ENCODE results near the gene PDCD10.

DNA sequence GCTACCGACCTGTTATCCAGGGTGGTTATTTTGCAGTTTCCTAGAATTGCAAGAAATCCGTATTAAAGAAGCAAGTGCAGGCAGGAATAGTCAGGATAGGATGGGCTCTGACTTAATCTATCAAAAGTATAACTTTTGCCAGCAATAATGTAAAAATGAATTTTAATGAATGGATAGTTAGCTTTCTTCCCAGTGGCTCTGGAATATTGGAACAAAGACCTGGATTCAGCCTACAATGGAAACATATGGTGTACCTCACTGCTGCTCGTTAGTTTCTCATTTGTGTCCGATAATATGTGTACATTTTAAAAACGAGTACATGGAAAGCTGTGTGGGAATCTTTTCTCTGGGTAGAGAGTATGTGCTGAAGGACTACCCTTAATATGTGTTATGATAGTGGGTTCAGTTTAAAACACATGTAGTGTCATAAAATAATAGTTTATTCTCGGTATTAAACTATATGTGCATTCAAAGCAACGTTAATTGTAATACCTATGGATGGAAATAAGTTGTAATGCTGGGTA, 1.6 kb upstream of the PDCD10 start:
- TF ChIP-seq, protein P1, sequence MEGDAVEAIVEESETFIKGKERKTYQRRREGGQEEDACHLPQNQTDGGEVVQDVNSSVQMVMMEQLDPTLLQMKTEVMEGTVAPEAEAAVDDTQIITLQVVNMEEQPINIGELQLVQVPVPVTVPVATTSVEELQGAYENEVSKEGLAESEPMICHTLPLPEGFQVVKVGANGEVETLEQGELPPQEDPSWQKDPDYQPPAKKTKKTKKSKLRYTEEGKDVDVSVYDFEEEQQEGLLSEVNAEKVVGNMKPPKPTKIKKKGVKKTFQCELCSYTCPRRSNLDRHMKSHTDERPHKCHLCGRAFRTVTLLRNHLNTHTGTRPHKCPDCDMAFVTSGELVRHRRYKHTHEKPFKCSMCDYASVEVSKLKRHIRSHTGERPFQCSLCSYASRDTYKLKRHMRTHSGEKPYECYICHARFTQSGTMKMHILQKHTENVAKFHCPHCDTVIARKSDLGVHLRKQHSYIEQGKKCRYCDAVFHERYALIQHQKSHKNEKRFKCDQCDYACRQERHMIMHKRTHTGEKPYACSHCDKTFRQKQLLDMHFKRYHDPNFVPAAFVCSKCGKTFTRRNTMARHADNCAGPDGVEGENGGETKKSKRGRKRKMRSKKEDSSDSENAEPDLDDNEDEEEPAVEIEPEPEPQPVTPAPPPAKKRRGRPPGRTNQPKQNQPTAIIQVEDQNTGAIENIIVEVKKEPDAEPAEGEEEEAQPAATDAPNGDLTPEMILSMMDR (IDR thresholded peaks at IDR 0.05; ENCODE audit: poor library complexity) = no peak
- TF ChIP-seq EZH2 (IDR thresholded peaks at IDR 0.05; ENCODE audit: borderline replicate concordance) (no peak), EZH2phosphoT487 (IDR thresholded peaks at IDR 0.05; ENCODE audit: low read depth, severe bottlenecking, unreplicated experiment) (no peak)
